Fibroblast of skin of left quadriceps (primary cell): ENCODE measurements around the gene POLR2I.
"Not testable (repeated sequence)": the region's sequence is repeated elsewhere in the genome, so short reads cannot be mapped to it uniquely, and the experiment has no call there.

Source experiments
- DNase-seq, 2 experiments: peaks; one replicate each; pipeline ENCODE4 v3.0.0-alpha.2; 2013; ENCODE audit warnings: low read depth in 2 of 2

POLR2I gene

DNA sequence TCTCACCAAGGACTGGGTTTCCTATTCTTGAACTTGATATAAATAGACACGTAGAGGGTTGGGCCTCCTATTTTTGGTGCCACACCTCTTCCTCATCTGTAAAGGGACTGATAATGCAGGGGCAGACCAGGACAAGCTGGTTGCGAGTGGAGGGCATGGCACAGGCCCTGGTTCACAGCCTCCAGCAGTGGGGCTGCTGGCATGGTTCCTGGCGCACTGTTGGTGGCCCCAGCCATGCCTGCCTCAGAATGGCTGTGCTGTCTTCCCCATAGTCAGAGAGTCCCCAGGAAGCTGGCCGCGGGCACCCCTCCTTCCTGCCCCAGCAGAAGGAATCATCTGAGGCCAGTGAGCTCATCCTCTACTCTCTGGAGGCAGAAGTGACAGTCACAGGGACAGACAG is 14.2 kb downstream of the POLR2I start:
- DNase-seq = no peak

DNA sequence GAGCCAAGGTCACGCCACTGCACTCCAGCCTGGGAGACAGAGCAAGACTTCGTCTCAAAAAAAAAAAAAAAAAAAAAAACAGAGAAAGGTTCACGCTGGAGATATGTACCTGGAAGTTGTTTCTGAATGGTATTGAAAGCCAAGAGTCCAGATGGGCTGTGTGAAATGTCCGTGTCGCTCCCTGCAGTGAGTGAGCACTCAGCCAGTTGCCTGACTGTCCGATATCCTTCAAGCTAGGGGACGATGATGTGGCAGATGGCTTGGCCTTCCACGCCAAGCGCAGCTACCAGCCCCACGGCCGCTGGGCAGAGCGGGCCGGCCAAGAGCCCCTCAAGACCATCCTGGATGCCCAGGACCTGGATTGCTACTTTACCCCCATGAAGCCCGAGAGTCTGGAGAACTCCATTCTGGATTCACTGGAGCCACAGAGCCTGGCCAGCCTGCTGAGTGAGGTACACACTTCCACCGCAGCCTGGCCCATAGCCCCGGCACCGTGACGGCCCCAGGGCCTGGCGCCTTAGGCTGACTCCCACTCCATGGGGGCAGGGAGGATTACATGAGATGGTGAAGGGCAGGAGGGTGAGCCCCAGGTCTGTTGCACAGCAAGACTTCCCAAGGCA is 15.4 kb downstream of the POLR2I start:
- no peak for DNase-seq

DNA sequence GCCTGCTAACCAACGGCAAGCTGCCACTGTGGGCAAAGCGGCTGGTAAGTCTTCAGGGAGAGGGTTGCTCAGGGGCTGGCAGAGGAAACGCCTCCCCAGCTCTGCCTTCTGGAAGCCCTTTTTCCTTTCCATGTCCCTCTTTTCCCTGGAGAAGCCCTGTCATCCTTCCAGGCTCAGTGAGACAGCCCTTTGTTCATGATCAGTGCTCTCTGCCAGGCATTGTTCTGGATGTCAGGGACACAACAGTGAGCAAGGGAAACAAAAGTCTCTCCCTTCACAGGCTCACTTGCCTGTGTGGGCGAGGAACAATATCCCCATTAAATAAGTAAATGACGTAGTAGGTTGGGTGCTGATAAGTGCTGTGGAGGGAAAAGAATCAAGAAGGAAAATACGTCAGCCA is 17.6 kb downstream of the POLR2I start:
- DNase-seq = no peak

DNA sequence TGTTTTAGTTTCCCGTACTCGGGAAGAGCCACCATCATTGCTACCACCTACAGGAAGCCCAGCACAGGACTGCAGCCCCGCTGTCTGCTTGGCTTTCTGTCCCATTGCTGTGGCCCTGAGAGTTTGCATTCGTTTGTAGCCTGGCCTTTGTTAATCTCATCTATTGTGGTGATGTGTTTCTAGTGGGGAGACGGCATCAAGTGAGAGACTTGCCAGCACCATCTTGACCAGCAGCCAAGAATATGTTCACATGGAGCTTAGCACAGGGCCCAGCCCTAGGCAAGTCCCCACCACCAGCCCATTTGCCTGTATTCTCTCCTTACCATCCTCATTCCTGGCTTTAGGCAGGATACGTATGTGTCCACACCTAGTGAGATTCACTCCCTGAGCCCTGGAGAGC is 21.0 kb downstream of the POLR2I start:
- DNase-seq = no peak

- DNase-seq = no peak
Observed at GRCh38 chr19:36093146-36093662, 21.5 kb downstream of the POLR2I start.

GRCh38 chr19:36092566-36092965 is 22.1 kb downstream of the POLR2I start:
- DNase-seq = no peak

- no peak for DNase-seq
Observed at GRCh38 chr19:36090910-36091695, 23.6 kb downstream of the POLR2I start.

DNA sequence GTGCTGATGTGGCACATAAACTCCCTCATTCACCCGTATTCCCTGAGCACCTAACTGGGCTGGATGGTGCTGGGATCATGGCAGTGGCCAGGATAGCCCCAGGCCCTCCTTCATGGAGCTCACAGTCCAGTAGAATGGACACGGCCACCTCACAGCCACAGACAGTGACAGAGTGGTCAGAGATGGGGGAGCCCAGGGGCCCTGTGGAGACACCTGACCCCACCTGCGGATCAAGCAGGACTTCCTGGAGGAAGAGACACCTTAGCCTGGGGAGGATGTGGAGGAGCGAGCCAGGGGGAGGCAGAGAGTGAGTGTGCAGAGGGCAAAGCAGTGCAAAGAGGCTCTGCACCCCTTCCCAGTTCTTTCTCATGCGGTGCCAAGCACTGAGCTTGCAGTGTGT is 24.8 kb downstream of the POLR2I start:
- DNase-seq = no peak

DNA sequence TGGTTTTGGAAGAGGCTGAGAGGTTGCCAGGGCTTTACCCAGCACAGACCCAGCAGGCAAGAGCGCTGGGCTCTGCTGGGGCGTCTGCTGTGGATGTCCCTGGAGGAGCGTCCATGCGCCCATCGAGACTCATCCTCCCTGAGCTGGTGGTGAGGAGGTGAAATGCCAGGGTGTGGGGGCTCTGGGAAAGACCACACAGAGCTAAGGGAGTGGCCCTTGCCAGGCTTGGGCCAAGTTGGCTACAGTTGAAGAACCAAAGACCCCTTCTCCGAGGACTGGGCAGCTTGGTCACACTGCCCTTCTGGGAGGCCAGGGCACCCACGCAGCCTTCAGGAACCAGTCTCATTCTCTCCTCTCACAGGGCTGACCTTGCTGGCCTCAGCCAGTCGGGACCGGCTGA is 28.3 kb downstream of the POLR2I start:
- no peak for DNase-seq

DNA sequence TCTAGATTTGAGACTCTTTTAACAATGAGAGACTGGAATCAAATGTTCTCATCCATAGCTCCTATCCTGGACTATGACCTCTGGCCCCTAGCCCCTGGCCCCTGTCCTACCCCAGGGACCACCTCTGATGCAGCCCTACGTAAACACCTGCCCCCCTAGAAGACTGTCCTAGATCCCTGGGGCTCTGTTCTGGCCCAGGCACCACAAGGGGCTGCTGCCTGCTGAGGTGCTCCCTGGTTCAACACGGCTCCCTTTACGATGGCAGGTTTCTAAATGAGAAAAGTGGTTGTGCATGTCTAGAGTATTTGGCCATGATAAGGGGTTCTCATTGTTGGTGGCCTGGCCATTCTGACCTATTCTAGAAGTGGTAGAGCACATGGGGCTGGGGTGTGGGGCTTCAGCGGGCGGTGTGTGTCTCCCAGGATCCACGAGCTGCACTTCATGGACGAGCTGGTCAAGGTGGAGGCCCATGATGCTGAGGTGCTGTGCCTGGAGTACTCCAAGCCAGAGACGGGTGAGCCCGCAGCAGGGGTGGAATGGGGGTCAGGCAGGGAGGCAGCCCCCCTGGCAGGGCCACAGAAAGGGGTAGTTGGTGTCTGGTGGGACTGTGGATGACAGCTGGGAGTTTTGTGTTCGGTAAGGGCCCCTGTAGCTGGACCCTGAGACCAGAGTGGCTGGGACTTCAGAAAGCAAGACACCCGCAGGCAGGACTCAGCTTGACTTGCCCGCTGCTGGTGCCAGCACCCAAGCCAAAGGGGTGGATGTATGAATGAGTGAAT is 30.3 kb downstream of the POLR2I start:
- DNase-seq = no peak

DNA sequence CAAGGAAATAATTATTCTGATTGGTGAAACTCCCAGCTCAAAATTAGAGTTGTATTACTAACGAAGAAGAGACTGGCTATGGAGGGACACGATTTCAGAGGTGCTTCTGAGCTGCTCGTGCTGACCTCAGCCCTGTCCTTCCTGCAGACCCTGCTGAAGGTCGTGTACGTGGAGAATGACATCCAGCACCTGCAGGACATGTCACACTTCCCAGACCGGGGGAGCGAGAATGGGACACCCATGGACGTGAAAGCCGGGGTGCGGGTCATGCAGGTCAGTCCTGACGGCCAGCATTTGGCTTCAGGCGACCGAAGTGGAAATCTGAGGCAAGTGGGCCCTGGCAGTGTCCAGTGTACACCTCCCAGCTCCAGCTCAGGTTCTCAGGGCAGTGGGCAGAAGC is 31.8 kb downstream of the POLR2I start:
- DNase-seq = no peak

GRCh38 chr19:36081894-36082293 is 32.8 kb downstream of the POLR2I start:
- no peak for DNase-seq

DNA sequence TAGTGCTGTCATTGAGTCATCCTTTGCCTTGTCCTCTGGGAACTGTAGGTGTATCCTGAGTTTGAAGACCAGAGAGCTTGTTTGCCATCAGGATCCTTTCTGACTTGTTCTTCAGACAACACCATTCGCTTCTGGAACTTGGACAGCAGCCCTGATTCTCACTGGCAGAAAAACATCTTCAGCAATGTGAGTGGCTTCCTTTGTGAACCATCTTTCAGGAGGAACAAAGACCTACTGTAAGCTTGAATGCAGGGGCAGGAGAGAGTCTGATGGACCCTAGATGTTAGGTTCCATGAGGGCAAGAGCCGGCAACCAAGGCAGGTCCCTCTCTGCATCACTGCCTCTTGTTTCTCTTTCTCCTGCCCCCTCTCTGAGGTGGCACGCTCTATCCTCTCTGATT is 33.3 kb downstream of the POLR2I start:
- DNase-seq = no peak

- no peak for DNase-seq
Observed at GRCh38 chr19:36079389-36079945, 35.2 kb downstream of the POLR2I start.

- DNase-seq = no peak
Observed at GRCh38 chr19:36073121-36073876, 41.4 kb downstream of the POLR2I start.

DNA sequence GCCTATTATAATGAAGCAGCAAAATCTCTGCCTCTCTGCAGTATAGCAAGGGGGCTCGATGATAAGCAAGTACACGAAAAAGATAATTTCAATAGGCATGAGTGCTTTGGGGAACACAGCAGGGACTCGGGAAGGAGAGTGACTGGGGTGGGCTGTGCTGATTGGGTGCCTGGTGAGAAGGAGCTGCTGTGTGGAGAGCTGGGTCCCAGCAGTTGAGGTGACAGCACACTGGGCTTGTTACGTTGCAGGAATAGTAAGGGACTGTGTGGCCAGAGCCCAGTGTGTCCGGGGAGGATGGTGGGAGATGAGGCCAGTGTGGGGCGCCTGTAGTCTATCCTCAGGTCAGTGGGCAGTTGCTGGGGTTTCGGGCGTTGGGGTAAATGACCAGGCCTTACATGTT is 42.6 kb downstream of the POLR2I start:
- DNase-seq = no peak

- not testable (repeated sequence) for DNase-seq
Observed at GRCh38 chr19:36068810-36069499, 45.7 kb downstream of the POLR2I start.

GRCh38 chr19:36067681-36068080 is 47.0 kb downstream of the POLR2I start:
- DNase-seq = no peak

DNA sequence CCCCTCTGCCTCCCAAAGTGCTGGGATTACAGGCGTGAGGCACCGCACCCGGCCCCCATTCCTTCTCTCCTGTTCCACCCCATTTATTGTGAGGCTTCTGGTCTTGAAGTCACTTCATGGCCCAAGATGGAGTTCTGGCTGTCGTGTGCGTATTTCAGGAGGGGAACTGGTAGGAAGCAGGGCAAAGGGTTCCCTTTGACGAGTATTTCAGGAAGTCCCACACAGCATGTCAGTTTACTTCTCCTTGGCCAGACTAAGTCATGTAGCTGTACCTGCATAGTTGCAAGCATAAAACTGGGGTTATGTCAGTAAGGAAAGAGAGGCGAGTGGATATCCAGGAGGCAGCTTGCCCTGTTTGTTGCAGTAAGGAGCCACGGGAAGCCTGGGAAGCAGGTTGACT is 49.8 kb downstream of the POLR2I start:
- DNase-seq = no peak
